Astrocyte of the spinal cord (primary cell): ENCODE results near the gene IGLL5.

Source experiments
- DNase-seq: peaks from one replicate; pipeline ENCODE4 v3.0.0; 2011; ENCODE audit warnings: low read depth, low spot score
- H3K4me3 ChIP-seq: 2 replicates; pipeline ENCODE4 v1.5.1; 2011; ENCODE audit warnings: low read depth, mild to moderate bottlenecking, low read length, moderate library complexity
- CTCF ChIP-seq: IDR thresholded peaks from 2 replicates; pipeline ENCODE4 v1.5.1; 2012; ENCODE audit warnings: low read depth, mild to moderate bottlenecking, low read length, inconsistent platforms
- in situ Hi-C: cut with HindIII; loops from 2 replicates; pipeline ENCODE4 v1.10.0; 2017; ENCODE audit warnings: low sequenced_read_pairs

Gene IGLL5

GRCh38 chr22:22943521-22944267 lies 56.1 kb downstream of the IGLL5 start:
- TF ChIP-seq CTCF, result no peak
- DNase-seq, result no peak
- in situ Hi-C loops, result no loop called here
- no peak overlapping the region for H3K4me3 ChIP-seq

- no peak for DNase-seq
- in situ Hi-C loops, result no loop called here
- no peak overlapping the region for H3K4me3 ChIP-seq
- no peak for TF ChIP-seq CTCF
Observed at GRCh38 chr22:22944268-22944985, 56.8 kb downstream of the IGLL5 start.

GRCh38 chr22:22945195-22945594 lies 57.6 kb downstream of the IGLL5 start:
- in situ Hi-C loops, result no loop called here
- no peak overlapping the region for H3K4me3 ChIP-seq
- TF ChIP-seq CTCF, result no peak
- DNase-seq, result no peak
